SIG-M5 treated with dmso at 0.1 percent for 504 hours (cell line): ENCODE data around the gene GLE1.
"Not testable (repeated sequence)": the region's sequence is repeated elsewhere in the genome, so short reads cannot be mapped to it uniquely, and the experiment has no call there.

ENCODE experiments used
- DNase-seq: peaks from one replicate; lab custom pipeline; 2025; ENCODE audit not compliant: unreplicated experiment; lab: John Stamatoyannopoulos, UW

The GLE1 gene

DNA sequence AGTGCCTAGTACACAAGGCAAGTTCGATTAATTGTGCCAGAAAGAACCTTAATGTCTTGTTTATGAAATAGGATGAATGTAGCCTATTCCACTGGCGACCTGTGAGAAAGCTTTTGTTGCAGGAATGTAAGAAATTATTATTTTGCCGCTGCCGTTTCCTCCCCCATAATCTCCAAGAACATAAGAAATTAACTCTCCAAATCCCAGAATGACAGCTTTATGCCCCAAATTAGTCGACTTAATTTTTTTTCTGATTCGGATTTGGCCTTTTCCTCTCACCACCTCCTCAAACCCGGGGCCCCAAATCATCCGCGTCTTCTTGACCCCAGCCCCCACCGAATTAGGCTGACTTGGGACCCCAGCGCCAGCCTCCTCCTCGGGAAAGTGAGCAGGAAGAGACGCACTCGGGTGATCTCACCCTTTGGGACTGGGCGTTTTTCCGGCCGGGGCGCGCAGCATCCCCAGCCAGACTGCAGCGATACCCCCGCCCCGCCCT lies 47.2 kb downstream of the GLE1 start:
- DNase-seq = no peak

DNA sequence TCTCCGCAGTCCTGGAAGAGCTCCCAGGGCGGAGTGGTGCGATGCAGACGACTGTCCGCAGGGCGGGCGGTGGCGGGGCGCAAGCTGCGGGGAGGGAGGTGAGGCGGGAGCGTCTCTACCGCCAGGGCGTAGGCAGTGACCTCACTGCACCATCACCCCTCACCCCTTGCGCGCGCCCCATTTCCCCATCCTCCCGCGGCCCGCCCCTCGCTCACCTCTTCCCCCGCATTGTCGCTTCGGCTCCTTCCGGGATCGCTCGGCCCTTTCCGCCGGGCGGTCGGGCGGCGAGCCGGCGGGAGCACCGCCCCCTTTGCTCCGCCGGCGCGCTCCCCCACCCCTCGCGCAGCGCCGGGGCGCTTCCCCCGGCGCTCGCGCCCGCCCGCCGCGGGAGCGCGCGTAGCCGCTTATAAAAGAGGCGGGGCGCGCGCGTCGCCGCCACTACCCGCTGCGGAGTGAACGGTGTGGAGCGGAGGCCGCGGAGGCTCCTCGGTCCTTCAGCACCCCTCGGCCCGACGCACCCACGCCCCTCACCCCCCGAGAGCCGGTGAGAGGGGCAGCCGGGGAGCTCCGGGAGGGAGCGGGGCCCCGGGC lies 47.7 kb downstream of the GLE1 start, which contains the start of gene SPTAN1:
Gene SPTAN1, plus strand, starts transcription at position 435 of the 591 bp plus-strand sequence. CDS start 14,154 bp downstream, outside the sequence.
- DNase-seq = peak; percentile 82

DNA sequence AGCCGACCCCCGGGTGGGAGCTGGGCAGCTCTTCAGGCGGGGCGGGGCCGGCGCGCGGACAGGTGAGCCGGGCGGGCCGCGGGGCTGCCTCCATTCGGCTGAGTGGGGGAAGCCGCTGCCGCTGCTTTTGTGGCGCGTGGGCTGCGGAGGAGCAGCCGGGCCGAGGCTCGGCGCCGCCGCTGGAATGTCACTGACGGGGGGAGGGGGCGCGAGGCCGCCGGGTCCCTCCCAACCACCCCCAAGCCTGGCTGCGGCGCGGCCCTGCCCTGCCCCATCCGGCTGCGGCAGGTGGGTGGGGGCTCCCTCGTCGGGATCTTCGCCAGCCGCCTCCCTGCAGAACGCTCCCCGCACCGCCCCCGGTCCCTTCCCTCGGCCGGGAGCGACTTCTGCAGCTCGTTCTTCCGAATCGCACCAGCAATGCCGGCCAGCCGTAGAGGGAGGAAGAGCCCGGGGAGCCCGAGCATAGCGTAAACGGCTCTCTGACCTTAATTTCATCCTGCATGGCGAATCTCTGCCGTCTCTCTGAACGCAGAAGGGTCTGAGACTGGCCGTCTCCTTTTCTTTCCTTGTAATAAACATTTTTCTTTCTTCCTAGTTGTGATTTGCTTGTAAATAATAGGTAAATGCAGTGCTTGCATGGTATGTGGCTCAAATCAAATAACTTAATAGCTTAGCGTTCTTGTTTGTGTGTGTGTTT lies 48.4 kb downstream of the GLE1 start:
- DNase-seq = no peak

DNA sequence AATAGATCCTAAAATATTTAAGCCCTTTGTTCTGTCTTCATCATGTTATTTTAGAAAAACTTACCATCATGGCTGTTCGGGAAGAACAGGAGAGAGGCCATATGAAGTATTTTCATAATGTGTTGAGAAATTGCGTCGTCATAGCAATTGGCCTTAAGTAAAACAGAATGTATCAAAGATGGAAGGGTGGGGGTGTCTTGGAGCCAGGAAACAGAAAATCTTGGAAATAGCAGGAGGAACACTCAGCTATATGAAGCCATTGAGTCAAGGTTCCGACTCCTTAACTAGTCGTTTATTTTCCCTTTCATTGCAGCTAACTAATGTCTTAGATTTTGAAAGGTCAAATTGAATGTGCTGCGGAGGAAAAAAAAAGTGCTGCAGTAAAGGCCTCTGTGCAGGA lies 49.2 kb downstream of the GLE1 start:
- DNase-seq = no peak

DNA sequence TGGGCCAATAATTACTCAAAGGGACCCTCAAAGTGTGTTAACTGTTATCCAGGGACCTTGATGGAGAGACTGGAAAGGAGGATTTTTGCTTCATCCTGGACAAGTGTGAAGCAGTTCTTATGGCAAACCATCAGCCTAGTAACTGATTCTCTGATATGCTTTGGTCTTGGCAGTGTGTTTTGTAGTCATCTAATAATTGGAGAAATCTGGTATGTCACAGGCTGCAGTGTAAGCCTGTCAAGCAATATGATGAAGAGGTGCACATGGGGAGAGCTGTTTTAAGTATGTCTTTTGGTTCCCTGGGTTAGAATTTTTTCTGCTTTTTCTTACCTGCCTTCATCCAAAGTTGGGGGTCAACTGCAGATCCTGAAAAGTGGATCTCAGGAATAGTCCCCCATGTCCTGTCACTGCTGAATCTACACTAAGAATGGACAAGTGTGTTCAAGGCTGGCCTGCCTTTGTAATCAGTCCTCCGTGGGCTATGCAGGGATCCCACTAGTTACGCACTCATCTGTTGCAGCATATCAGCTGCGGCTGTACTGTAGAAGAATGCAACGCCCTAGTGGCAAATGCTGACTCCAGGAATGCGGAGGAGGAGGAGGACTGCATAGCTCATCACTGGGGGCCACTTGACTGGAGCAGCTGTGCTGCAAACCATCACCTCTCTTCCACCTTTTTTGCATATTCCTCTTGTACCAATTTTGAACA lies 49.8 kb downstream of the GLE1 start:
- peak; percentile 27 for DNase-seq

DNA sequence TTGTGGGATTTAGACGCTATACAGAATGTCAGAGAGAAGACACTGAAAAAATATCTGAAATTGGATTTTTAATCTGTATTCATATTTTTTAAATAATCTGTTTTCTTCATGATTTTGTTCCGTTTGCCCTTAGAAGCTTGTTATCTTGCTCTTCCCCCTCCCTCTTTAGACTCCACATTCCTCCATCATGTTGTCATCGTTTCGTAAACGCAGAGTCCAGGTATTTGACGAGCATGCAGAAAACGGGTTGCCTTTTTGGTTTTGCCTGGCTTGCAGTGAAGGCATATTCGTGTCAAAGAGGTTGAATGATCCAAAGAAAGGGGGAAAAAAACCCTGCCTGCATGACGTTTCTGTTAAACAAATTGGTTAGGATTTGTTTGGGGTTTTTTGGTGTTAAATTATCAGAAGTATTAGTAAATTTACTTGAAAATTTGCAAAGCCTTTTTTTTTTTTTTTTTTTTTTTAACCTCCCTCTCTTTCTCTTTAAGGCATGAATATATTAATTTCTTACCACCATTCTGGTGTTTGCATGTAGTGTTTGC lies 50.7 kb downstream of the GLE1 start:
- no peak for DNase-seq

DNA sequence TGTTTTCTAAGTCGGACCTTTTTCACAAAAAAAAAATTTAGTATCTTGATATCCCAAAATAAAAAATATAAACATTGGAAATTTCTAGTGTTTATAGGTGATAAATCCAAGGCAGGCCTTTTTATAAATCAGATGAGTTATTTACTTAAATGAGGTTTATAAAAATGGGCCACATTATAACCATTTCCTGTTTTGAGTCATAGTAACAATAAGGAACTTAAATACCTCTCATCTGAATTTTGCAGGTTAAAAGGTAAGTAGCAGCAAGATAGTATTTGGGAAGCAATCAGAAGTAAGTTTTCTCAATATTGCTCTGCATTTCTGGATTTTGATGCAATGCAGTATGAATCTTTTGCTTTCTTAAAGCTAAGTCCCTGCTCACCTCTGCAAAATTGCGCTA lies 51.8 kb downstream of the GLE1 start:
- no peak for DNase-seq

DNA sequence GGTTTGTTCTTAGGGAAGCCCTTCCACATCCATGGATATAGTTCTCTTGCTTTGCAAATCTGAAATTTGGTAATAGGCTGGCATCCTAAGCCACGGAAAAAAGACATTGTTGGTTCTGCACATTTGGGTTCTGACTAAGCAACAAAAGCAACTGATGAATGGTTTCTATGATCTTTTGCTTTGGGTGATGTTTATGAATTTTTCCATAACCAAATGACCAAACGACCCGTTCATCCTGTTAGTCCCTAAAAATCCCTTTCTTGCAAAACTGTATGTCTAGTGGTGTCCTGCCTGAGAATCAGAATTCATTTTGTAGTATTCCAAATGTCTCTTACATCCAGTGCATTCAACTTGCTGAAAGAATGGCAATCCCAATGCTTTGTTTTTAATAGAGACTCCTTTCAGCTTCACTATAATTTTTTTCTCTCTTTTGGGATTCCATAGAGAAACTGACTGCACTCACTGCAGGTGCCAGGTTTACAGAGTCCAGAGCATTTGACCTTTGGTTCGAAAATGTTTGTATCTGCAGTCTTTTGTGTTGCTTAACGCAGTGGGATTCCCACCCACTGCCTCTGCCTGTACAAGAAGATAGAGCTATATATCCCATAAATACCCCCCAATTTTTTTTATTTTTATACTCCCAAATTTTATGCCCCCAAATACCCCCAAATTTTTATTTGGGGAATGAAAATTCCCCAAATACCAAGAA lies 52.6 kb downstream of the GLE1 start:
- DNase-seq = no peak

DNA sequence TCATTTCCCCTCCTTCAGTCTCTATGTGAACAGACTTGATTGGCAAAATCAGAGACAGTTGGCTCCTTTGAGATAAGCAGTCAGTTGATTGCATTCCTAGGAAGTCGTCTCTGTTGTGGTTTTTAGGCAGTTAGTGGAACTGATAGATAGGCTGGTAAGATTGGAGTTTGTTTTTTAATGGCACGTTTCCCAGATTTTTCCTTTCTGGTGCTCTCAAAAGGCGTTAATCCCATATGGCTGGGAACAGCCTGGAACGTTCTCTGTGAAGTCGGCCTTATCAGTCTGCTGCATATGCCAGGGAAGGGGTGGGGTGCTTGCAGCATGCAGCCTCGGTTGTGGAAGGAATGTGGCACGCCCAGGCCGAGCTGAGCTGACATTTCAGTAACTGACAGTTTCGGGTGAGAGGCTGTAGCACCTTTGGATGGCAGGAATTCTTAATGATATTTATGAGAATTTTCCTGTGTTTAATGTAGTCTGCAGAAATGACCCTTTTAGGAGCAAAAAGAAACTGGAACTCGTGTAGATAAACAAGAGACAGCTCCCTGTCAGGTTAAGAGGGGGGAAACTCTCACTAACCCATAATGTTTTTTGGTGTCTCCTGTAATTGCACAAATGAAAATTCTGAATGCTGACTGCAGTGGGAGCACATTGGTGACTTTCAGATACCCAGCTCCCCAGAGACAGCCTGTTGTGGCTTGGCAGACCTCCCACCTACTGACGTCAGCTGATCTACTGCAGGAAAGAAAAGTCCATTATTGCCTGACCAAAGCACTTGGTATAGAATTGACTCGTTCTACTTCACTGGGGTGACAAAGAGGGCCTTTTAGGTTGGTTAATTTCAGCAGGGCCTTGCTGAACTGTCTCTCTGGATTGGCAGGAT lies 54.2 kb downstream of the GLE1 start:
- DNase-seq = no peak

DNA sequence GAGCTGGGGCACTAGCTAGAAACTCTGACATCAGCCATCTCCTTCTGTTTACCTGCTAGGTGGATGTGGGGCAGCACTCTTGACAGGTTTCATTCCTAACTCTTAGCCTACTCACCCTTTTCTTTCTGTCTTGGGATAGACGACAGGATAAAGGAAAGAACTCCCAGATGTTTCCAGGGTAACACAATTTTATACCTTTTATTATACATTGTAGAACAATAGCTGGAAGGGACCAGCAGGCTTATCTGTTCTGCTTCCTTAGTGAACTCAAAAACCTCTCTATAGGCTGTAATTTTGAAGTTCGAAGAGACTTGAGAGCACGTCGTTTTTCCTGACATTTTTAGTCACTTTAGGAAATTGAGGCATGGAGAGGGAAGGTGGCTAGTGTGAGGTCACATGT lies 61.1 kb downstream of the GLE1 start:
- no peak for DNase-seq

DNA sequence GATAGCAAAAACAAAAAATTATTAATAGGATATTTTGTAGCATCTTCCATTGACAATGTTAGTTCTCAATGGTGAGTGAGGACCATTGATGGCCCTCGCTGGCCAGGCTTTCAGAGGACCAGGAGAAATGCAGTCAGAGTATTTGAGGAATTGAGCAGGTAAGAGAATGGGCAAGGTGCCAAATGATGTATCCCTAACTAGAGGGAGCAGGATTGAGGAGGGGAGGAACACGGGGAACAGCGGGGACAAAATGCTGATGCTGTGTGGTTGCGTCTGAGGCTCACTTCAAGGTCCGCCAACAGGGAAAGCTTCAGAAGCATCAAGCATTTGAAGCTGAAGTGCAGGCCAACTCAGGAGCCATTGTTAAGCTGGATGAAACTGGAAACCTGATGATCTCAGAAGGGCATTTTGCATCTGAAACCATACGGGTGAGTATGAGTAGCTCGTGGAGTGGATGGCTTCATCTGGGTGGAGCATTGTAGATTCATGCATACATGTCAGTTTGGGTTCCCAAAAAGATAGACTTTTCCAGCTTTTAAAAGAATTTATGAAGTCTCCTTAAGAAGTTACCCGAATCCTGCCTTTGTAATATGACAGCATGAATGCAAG lies 64.1 kb downstream of the GLE1 start:
- no peak for DNase-seq

DNA sequence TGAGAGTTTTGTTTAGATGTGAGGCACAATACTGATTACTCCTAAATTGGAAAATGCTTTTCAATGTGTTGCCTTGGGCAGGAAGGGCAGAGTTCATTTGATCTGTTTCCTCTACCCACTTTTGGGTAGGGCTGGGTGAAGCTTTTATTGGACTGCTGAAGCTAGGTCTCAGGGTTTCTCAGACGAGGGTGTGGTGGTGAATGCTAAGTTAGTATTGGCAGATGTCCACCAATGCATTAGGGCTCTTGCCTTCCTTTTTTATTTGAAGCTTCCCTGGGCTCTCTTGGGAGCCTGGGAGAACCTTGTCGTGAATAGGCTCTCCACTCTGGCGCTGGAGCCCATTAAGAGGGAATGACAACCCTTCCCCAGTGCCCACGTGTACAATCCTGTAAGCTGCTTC lies 71.0 kb downstream of the GLE1 start:
- DNase-seq = no peak

DNA sequence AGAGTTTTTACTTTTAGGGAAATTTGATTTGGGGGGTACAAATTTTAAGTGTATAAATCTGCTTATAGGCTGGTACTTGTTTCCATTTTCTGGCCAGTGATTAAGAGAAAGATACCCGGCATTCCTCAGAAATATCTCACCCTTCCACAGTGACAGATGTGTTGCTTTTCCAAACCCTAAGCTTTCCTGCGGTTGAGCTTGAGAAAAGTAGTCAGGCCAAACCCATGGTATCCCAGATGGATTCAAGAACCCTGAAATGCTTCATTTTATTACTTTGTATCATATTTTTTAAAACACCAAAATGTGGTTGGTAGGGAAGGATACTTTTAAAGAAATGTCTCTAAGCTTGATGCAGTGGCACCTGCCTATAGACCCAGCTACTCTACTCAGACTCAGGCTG lies 71.4 kb downstream of the GLE1 start:
- DNase-seq = no peak

DNA sequence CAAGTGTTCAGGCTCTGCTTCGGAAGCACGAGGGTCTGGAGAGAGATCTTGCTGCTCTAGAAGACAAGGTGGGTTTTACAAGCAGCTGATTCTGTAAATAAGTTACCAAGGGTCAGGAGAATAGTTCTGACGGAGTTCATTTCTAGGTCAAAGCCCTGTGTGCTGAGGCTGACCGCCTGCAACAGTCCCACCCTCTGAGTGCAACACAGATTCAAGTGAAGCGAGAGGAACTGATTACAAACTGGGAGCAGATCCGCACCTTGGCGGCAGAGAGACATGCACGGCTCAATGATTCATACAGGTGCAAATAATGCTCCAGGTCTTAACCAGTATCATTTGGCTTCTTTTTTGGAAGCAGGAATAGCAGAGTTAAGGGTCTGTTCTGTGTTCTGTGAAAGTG lies 72.7 kb downstream of the GLE1 start:
- DNase-seq = no peak

DNA sequence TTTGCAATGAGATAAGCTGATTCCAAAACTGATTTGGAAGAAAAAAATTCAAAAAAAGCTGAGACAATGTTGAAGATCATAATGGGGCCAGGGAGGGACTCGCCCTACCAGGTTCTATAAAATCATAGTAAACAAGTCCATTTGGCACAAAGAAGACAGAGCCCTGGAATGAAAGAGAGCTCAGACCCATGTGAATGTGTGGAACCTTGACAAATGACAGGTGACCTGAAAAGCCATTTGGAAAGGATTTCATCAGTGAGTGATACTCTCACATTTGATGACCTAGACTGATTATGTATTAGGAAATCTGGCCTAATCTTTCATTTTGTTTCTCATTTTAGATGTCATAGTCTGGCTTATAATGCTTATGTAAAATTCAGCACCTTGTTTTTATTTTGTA lies 74.7 kb downstream of the GLE1 start:
- DNase-seq = no peak

DNA sequence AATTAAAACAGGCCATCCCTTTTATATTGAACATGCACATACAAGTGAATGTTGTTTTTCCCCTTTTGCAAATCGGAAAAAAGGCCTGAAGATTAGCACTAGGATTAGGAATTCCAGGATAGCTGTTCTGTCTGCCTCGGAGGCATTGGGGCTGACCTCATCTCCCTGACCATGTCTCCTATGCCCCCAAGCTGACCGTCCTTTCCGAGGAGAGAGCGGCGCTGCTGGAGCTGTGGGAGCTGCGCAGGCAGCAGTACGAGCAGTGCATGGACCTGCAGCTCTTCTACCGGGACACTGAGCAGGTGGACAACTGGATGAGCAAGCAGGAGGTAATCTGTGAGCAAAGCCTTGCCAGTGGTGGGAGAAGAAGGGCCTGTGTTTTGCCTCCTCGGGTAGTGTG lies 76.2 kb downstream of the GLE1 start:
- no peak for DNase-seq

DNA sequence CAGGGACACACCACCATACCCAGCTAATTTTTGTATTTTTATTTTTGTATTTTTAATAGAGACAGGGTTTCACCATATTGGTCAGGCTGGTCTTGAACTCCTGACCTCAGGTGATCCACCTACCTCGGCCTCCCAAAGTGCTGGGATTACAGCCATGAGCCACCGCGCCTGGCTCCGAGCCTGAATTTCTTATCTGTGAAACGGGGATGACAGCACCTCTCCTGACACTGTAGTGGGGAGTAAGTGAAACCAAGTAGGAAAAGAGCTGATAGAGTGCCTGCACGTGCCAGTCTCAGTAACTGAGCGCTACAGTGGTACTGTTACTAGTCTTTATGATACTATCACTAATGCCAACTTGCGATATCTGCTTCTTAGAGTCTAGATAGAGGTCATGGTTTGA lies 80.6 kb downstream of the GLE1 start:
- not testable (repeated sequence) for DNase-seq

DNA sequence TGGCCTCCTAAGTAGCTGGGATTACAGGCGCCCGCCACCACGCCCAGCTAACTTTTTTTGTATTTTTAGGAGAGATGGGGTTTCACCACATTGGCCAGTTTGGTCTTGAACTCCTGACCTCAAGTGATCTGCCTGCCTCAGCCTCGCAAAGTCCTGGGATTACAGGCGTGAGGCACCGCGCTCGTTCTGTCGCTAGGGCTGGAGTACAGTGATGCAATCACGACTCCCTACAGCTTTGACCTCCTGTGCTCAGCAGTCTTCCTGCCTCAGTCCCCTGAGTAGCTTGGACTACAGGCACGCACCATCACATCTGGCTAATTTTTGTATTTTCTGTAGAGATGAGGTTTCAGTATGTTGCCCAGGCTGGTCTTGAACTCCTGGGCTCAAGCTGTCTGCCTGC lies 82.4 kb downstream of the GLE1 start:
- DNase-seq = not testable (repeated sequence)

DNA sequence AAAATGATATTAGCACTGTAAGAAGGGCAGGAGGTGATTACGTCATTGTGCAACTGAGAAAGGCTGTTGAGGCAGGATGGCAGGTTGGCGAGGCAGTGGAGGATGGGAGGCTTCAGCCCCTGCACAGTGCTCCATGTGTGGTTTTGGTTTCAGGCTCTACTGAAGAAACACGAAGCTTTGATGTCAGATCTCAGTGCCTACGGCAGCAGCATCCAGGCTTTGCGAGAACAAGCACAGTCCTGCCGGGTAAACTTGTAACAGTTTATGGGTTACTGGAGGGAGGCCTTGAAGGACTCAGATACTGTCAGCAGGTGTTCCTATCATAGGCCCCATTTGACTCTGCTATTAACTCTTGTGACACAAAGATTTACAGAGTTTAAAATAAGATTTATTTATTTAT lies 82.9 kb downstream of the GLE1 start:
- DNase-seq = no peak
